Activated T-cell treated with anti-CD3 and anti-CD28 coated beads for 1 hour (primary cell): ENCODE measurements around the gene SLC25A26.

Experiments
- DNase-seq: peaks from one replicate; pipeline ENCODE4 v3.0.0-alpha.2; 2020; ENCODE audit warnings: low read depth

The SLC25A26 gene

DNA sequence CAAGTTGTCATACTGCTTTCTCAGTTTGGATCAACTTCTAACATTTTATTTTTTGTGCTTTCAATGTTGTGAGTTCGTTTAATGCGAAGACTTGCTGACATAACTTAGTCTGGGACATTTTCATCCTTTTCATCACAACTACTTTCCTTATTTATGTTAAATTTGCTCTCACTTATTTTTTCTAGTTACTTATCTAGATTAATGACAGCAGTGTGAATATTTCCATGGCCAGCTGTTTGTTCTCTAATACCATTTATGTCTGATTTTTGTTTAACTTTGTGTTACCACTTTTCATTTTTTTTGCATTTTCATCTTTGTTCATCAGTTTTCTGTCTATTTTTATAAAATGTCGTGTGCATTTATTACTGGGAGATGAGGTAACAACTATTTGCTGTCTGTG lies 6.2 kb downstream of the SLC25A26 start:
- no peak for DNase-seq

DNA sequence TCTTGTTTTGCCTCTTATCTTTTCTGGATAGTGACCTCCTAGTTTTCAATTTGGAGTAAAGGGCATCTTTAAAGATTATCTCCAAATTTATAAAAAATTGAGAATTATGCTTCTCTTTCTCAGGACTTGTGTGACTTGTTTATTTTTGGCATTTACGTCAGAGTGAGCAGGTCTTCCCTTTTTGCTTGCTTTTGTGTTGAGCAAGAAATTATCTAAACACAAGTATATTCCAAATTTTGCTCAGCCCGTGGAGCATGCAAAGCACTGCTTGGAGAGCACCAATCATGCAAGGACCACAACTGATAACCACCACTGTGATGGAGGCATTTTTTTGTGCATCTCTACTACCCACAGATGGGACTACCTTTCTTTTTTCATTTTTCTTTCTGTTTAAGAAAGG lies 7.1 kb downstream of the SLC25A26 start:
- DNase-seq = no peak

DNA sequence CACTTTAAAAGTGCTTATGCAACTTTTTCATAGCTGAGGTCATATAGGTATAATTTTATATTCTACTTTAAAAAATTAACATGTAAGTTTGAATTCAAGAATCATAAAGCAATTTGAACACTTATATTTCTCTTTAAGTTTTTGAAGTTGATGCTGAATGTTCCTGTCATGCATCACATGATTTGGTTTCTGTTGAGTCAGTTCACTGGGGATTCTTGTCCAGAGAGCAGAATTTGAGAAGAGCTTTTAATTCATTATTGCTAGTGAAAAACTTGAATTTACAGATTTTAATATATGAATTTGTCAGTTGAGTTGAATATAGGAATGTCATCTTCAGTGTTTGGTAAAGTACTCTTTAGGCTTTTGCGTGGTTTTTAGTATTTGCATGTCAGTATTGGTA lies 7.9 kb downstream of the SLC25A26 start:
- DNase-seq = no peak

DNA sequence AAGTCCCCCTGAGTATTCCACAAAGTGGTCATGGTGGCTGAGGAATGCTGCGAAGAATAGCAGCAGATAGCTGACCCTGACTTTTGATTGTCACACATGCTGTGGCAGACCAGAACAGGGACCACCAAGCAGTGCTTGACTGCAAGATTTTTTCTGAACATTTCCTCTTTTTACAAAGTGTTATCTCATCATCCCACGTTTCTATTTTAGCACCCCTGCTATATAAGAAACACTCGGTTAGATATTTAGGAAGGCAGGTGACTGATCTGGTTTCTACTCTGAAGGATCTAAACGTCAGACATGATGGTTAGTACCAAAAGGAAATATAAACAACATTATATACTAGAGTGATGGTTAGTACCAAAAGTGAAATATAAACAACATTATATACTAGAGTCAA lies 9.1 kb downstream of the SLC25A26 start:
- DNase-seq = no peak

DNA sequence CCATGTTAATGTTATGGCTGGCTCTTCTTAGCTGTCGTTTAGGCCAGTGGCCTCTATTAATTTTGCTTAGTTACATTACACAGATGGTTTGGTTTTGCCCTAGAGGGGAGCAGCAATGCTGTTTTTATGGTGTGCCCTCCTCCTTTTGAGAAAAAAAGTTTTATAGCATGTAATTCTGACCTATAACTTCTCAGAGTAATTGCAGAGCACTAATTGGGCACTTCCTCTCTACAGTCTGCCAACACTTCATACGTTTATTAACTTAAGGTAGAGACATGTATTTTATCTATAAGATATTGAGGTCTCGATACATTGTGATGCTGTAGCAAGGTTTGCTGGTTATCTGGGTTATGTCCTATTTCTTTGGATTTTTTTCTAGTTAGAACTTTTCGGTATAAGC lies 12.2 kb downstream of the SLC25A26 start:
- DNase-seq = no peak

DNA sequence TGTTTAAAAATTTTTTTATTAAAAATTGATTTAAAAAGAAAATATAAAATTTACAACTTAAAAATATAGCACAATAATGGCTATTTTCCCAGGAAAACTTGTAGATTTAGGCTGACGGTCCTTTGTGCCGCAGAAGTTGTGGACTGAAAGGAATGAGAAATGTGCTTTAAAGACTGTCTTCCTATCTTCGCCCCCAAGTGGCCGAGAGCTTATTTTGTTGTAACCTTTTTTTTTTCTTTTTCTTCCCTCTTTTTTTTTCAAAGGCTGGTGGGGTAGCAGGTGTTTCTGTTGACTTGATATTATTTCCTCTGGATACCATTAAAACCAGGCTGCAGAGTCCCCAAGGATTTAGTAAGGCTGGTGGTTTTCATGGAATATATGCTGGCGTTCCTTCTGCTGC lies 15.5 kb downstream of the SLC25A26 start:
- DNase-seq = no peak

DNA sequence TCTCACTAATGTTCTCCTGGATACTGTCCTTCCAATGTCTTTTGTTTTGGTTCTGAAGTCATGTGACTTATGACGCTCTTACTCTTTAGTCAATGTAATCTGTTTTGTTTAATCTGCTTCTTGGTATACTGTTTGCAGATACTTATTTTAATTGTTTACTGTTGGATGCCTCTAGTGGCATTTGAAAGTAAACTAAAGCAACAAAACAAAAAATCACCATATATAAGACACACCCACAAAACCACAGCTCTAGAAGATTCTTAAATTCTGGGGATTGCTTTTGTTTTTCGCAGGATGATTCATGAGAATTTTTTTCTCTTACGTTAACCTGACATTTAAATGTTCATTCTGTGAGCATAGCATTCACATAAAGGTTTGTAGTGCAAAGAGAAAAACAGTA lies 16.8 kb downstream of the SLC25A26 start:
- DNase-seq = no peak

DNA sequence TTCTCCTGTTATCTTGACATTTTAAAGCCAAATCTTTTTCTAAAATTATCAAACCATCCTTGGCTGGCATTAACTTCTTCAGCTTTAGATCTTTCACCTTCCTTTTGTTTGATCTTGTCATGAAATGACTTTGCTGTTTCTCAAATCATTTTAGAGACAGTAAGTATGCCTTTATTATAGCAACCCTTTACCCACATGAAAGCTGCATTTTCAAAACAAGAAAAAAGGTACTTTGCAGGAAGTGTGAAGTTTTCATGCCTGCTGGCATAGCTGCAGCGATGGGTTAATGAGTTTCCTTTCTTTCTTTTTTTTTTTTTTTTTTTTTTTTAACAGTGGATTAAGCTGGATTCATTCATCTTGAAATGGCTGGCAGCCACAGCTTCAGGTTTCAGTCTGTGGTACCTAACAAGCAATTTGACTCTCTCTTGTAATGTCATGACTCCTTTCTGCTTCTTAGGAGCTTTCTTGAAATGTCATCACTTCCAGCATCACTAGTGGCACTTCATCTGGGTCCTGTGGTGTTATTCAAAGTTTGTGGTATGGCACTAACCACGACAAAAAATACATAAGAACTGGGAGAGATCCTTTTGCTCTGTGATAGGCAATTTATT lies 18.8 kb downstream of the SLC25A26 start:
- DNase-seq = no peak

DNA sequence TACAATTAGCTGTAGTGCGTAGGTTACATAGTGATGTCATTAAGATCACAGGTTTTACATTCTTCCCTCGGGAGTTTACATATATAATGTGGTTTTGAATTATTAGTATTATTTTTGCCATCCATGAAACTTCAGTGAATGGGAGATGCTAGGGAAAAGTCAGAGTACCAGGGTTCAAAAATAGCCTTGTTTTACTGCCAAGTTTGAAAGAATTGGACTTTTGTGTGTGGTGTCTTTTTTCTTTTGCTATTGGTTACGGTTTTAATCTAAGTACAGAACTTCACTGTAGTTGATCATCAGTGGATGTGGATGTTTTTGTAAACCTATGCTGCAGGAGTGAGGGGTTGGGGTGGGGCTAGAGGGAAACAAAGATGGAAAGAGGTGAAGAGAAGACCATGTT lies 20.7 kb downstream of the SLC25A26 start:
- DNase-seq = no peak

DNA sequence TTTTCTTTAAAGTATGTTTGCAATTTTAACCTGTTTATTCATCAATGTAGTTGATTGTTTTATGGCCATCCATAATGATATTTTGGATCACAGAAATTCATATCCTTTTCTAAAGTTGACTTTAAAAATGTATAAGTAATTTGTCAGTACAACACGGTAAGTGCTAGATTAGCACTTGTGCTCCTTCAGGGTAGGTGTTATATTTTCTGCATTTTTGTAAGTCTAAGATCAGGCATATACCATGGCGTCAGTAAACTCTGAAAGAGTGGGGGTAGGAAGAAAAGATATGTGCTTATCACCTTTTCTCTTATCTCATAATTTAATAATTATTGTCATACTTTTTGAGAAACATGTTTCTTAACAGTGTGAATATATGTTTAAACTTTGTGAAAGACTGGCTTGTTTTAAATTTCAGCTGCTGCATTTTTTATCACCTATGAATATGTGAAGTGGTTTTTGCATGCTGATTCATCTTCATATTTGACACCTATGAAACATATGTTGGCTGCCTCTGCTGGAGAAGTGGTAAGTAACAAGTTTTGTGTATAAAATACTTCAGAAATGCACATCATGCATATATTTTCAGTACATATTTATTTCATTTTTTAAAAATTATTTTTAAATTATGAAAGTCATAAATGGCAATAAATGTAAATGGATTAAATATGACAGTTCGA lies 22.1 kb downstream of the SLC25A26 start:
- DNase-seq = no peak

DNA sequence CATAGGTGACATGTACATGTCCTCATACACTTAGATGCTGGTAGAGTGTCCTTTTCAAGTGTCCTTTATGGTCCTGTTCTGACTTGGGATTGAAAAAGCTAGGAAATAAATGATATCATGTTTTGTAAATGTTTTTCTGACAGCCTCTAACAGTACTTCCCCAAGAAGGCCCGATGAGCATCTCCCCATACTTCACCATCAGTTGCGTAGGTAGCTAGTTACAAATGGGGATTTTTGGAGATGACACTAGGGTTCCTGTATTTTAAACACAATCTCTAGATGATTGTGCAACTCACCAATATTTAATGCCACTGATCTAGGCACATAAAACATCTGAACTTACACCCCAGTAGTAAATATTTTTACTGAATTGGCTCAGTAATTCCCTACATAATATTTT lies 27.8 kb downstream of the SLC25A26 start:
- DNase-seq = no peak

DNA sequence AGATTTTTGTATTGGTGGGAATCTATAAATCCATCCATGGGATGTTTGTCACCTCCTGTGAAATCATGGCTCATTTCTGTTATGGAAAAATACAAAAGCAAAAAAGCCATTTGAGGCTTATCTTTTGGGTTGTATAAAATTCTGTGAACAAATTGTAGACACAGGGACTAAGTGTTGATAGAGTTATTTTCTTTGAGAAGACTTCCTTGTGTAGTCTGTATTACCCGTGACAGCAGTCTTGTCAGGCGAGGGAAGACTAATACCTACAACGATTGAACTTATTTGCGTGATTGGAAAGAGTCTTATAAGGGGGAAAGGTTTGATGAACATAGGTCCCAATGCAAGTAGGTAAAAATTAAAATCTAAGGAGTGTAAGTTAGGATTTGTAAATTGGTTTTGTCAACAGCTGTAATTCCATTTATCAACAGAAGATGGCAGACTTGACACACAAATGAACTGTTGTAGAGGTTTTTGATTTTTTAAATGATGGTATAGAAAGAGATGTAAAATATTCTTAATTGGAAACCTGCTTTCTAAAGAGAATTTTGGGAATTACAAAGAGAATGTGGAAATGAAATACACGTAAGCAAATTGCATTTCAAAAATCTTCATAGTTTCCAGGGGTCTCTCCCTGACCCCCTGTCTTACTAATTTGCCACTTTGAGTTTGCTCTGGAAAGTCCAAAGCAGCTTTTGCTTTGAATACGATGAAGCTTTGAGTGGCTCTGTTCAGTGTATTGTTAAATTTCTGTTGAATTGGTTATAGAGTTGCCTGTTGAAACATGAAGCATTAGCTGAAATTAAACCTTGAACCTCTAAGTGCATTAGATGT lies 33.2 kb downstream of the SLC25A26 start:
- DNase-seq = no peak

DNA sequence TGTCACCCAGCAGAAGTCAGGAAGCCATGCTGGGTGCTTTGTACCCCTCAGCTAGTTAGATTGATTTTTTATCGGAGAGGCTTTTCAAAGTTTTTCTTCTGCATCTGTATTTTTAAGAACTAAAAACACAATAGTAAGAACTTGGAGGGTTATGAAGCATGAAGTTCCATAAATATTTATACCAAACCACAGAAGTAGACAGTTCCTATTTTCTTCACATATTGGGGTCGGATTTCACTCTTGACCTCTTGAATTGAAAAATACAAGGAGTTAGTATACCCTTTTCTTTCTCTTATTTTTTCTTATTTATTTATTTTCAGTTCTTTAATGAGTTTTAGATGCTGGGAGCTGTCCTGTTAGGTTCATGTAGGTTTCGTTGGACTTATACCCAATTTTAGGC lies 35.1 kb downstream of the SLC25A26 start:
- DNase-seq = no peak

DNA sequence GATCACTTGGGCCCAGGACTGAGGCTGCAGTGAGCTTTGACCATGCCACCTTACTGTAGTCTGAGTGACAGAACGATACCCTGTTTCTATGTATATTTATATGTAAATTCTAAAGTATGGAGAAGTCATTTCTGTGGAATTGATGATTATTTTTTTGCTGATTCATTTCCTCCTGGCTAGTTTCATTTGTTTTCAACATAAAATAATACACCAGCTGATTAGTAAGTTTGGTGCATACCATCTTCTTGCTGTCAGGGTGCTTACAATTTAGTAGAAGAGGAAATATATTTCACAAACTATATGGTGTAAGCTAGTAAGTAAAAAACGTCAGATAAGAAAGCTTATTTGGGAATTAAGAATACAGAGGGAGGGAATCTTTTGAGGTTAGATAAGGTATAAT lies 36.0 kb downstream of the SLC25A26 start:
- no peak for DNase-seq

DNA sequence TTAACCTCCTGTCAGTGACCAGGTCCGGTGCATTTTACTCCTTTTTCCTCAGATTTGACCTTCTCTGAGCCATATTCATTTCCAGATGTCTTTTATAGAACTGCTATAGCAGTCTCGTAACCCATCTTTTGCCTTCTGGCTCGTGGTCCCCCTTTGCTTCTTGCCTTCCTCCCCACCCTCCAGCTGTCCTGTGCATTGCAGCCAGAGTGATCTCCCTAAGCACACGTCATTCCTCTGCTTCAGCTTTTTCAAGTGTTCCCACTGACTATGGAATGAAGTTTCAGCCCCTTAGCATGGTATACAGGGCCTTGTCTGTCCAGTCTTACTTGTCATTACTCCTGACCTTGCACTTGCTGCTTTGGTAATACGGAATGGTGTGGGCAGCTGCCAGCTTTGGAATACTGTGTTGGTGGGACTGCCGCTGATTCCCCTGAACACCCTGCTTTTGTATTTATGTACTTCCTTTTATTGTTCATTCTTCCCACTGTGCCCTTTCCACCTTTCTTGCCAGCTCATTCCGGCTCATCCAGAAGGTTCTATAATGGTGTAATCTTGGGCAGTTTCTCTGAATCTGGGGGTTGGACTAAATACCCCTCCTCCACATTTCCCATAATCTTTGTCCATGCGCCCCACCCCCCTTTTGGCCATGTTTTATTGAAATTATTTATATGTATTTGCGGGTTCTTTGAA lies 38.9 kb downstream of the SLC25A26 start:
- DNase-seq = no peak

DNA sequence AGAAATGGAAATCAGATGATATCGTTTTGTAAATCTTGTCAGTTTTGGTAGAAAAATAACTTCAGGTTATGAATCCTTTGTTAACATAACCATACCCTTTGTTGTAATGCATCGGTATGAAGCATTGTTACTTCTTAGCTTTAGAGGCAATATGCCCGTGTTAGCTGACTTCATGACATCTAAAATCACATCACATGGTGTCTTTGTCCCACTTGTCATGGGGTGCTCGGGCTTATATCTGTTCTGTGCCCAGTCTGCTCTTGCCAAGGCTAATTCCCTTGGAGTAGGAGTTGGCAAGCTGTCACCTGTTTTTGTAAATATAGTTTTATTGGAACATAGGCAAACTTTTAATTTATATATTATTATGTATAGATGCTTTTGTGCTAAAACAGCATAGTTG lies 39.6 kb downstream of the SLC25A26 start:
- no peak for DNase-seq

DNA sequence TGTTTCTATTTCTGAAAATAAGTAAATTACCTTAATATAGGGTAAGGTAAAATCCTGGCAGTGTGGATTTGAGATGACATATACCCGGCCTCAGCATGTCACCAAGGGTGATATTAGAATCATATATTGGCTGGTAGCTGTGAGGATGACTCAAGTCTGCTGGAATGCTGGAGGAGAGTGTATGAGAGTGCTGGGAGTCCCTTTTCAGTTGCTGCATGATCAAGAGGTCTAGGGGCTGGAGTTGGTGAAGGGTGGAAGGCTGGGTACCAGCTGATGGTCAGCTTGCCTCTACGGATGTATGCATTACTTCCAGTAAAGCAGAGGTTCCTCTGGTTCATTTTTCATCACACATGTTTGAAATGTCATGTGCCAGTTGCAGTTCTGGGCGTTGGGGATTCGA lies 40.6 kb downstream of the SLC25A26 start:
- DNase-seq = no peak

DNA sequence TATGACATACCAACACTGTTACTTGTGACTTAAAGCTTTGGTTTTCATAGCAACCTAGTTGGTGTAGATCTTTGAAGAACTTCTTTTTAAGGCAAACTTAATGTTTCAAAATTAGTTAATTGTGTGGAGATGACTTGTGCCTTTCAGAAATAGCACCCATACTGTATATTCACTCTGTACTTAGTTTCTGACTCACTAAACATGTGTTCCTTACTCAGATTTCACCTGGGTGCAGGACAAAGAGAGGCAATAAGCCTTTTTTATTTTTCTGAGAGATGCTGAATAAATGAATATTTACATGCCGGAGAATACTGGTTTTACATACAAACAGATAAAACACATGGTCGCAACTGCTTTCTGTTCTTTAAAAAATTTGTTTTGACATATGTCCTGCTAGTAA lies 44.8 kb downstream of the SLC25A26 start:
- no peak for DNase-seq

DNA sequence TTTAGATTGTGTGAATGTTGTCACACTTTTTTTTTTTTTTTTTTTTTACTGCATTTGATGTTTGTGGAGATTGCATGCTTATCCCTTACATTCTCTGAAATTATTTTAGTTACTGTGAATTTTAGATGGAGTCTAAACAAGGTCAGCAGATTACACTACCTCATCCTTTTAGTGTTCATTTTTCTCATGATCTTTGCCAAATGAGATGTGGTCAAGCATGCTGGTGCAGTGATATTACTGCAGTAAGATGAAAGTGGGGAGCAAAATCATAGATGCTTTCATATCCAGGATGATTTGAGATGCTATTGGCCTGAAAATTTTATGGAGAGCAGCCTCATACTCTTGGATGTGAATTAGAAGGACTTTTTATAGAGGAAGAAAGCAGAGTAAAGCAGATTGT lies 45.8 kb downstream of the SLC25A26 start:
- DNase-seq = no peak

DNA sequence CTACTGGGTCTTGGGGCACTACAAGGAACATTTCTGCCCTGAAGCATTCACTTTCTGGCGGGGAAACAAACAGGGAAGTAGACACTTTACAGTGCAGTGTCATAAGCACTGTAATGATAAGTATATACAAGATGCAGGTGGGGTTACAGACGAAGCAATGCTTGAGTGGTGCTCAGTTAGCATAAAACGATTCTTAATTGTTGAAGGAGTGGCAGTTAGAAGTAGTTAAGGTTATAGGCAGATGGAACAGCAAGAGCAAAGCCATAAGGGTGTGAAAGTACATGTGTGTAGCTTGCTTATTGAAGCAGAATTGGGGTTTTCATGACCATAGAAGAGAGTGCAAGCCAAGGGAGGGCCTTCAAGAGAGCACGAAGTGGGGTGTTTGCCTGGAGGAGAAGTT lies 46.2 kb downstream of the SLC25A26 start:
- no peak for DNase-seq

DNA sequence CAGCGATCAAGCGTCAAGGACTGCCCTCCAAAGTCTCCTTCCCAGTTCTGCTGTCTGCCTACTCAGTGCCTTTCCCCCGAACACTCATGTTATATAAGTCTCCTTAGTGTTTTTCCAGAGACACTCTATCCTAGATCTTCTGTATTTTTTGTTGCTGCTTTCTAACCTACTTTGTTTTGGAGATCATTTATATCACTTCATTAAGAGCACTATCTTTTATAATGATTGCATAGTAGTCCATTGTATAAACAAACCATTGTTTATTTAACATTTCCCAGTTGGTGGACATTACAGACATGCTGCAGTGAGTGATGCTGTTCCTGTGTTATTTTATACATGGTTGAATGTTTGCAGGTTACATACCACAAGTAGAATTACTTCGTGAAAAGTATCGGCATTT lies 47.1 kb downstream of the SLC25A26 start:
- DNase-seq = no peak

DNA sequence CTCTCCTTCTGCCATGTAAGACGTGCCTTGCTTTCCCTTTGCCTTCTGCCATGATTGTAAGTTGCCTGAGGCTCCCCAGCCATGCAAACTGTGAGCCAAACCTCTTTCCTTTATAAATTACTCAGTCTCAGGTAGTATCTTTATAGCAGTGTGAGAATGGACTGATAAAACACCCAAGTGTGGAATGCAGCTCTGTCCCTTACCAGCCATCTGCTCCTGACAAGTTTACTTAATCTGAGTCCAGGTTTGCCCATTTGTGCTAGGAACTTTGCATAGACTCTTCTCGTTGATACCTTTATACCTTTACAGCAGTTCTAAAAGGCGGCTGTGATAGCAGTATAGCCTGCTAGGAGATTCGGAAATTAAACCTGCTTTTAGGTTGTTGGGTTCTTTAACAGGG lies 48.1 kb downstream of the SLC25A26 start:
- no peak for DNase-seq

DNA sequence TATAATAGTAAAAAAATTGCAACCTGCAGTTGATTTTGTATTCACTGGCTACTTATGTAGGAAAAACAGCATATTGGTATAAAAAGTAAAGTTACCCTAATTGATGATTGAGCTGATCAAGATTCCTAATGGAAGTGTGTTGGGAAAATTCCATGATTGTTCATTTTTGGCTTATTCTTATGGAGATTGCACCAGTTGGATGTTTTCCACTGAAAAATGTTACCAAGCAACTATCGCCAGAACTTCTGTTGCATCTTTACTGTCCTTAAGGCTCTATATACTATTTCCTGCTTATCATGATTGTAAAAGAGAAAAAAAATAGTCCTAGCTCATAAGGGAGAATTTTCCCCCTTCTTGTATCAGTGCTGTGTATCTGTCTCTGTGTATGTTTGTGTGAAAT lies 48.6 kb downstream of the SLC25A26 start:
- DNase-seq = no peak
